Fibroblast of skin of left quadriceps (primary cell): ENCODE results near the gene INHBB.
"Not testable (repeated sequence)": the region's sequence is repeated elsewhere in the genome, so short reads cannot be mapped to it uniquely, and the experiment has no call there.

ENCODE experiments used
- DNase-seq, 2 experiments: peaks; one replicate each; pipeline ENCODE4 v3.0.0-alpha.2; 2013; ENCODE audit warnings: low read depth in 2 of 2

The INHBB gene

GRCh38 chr2:120316071-120316470 lies 29.9 kb upstream of the INHBB start:
- no peak for DNase-seq

GRCh38 chr2:120316528-120317179 lies 29.3 kb upstream of the INHBB start:
- no peak for DNase-seq

GRCh38 chr2:120317180-120317533 lies 28.8 kb upstream of the INHBB start:
- DNase-seq: no peak

- DNase-seq: no peak
These were observed 28.0 kb upstream of the INHBB start for GRCh38 chr2:120317916-120318315.

GRCh38 chr2:120318626-120319025 lies 27.3 kb upstream of the INHBB start:
- DNase-seq: no peak

- no peak for DNase-seq
These were observed 26.8 kb upstream of the INHBB start for GRCh38 chr2:120319123-120319522.

- DNase-seq: no peak
These were observed 26.1 kb upstream of the INHBB start for GRCh38 chr2:120319686-120320317.

GRCh38 chr2:120320318-120320851 lies 25.6 kb upstream of the INHBB start:
- DNase-seq: no peak

GRCh38 chr2:120320887-120321556 lies 24.9 kb upstream of the INHBB start:
- not testable (repeated sequence) for DNase-seq

- DNase-seq: no peak
These were observed 24.1 kb upstream of the INHBB start for GRCh38 chr2:120321721-120322284.

GRCh38 chr2:120322329-120322728 lies 23.6 kb upstream of the INHBB start:
- no peak for DNase-seq

GRCh38 chr2:120323214-120323613 lies 22.7 kb upstream of the INHBB start:
- DNase-seq: no peak

GRCh38 chr2:120323807-120324399 lies 22.0 kb upstream of the INHBB start:
- no peak for DNase-seq

GRCh38 chr2:120324933-120325332 lies 21.0 kb upstream of the INHBB start:
- no peak for DNase-seq

GRCh38 chr2:120326066-120326465 lies 19.9 kb upstream of the INHBB start:
- no peak for DNase-seq

- DNase-seq: no peak
These were observed 14.8 kb upstream of the INHBB start for GRCh38 chr2:120330946-120331822.

- no peak for DNase-seq
These were observed 14.0 kb upstream of the INHBB start for GRCh38 chr2:120331903-120332302.

GRCh38 chr2:120332384-120332783 lies 13.6 kb upstream of the INHBB start:
- no peak for DNase-seq

GRCh38 chr2:120334068-120334467 lies 11.9 kb upstream of the INHBB start:
- no peak for DNase-seq

- no peak for DNase-seq
These were observed 9.2 kb upstream of the INHBB start for GRCh38 chr2:120336749-120337148.

- no peak for DNase-seq
These were observed 7.9 kb upstream of the INHBB start for GRCh38 chr2:120338015-120338414.
